PFSK-1 (cell line): ENCODE results near the gene TTC28.

ENCODE experiments used
- FOXP2 ChIP-seq: optimal IDR thresholded peaks from 2 replicates; pipeline ENCODE3; 2011; ENCODE audit warnings: borderline replicate concordance, control low read depth, inconsistent platforms; ENCODE audit not compliant: insufficient read depth; ENCODE audit errors: extremely low read length, extremely low read depth
- POLR2AphosphoS5 ChIP-seq: IDR thresholded peaks from 2 replicates; pipeline ENCODE4 v1.6.1; 2012; ENCODE audit warnings: low read depth, mild to moderate bottlenecking, control low read depth, low read length, moderate library complexity
- REST ChIP-seq, 2 experiments: IDR thresholded peaks; 2 replicates each; pipeline versions ENCODE4 v1.6.1 to v1.8.0; 2011 to 2012; ENCODE audit warnings: low read depth in 2 of 2, low read length in 2 of 2, control low read depth in 1 of 2, inconsistent platforms in 1 of 2, mild to moderate bottlenecking in 1 of 2, moderate library complexity in 1 of 2; ENCODE audit not compliant: insufficient read depth in 1 of 2
- SIN3A ChIP-seq: IDR thresholded peaks from 2 replicates; pipeline ENCODE4 v1.6.1; 2012; ENCODE audit warnings: mild to moderate bottlenecking, low read length, moderate library complexity, borderline replicate concordance; ENCODE audit not compliant: insufficient read depth
- TAF1 ChIP-seq: IDR thresholded peaks from 2 replicates; pipeline ENCODE4 v1.6.1; 2012; ENCODE audit warnings: low read length, control low read depth, borderline replicate concordance; ENCODE audit not compliant: insufficient read depth

Gene TTC28

DNA sequence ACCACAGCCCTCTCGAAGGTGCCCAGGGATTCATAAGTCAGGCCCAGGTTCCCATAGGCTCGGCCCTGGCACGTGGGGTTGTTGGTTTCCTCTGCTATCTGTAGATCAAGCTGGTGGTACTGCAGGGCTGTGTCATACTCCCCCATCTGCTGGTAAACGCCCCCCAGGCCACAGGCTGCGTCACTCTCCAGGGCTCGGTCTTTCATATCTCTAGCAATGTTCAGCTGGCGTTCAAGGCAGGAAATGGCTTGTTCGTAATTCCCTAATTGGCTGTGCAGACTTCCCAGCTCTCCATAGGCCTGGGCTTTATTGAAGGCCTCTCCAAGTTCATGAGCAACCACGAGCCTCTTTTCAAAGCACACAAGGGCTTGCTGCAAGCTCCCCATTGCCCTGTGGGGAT lies 574.2 kb downstream of the TTC28 start:
- peak; percentile 71 for TF ChIP-seq FOXP2
- no peak for TF ChIP-seq TAF1

DNA sequence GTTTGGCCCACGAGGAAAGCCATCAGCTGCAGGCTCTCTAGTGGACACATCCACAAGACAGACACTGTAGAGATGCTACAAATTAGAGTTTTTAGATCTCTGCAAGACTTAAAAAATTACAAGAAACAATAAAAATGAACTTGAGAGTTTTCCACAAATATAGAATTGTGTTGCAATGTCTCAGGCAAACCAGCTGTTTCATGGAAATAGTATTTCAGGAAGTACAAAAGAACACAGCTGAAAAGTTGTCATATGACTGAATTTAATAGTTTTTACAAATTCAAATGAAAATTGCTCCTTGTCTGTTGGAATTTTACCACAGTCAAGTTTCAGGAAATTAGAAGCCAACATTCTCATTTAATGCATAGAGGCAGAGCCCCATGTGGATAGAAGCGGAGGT lies 576.0 kb downstream of the TTC28 start:
- no peak for TF ChIP-seq TAF1
- no peak for TF ChIP-seq FOXP2
- TF ChIP-seq SIN3A, result no peak
- no peak for TF ChIP-seq POLR2AphosphoS5
- TF ChIP-seq REST (IDR thresholded peaks at IDR 0.05; ENCODE audit: insufficient read depth in 1 of 2, low read depth in 2 of 2, low read length in 2 of 2), result no peak

GRCh38 chr22:28102151-28102812 lies 577.4 kb downstream of the TTC28 start:
- TF ChIP-seq POLR2AphosphoS5, result no peak
- TF ChIP-seq TAF1, result no peak
- no peak for TF ChIP-seq FOXP2
- no peak for TF ChIP-seq SIN3A
- TF ChIP-seq REST (IDR thresholded peaks at IDR 0.05; ENCODE audit: insufficient read depth in 1 of 2, low read depth in 2 of 2, low read length in 2 of 2), result no peak

DNA sequence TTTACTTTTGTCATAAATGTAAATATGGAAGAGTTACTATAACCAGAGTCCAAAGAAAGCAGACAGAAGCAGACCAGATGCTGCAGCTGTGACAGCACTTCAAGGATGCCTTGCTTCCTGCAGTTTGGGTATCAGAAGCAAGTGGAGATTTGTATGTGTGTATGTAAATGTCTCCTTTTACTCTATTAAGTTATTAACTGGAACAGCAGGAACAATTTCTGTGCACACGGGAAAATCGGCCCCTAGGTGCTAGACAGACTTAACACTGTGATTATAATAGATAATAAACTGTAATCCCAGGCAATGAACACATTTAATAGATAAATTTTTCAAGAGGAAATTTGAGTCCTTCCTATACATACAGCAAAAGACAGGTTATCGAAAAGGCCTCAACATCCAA lies 582.0 kb downstream of the TTC28 start:
- no peak for TF ChIP-seq POLR2AphosphoS5
- no peak for TF ChIP-seq SIN3A

GRCh38 chr22:28096161-28096560 lies 583.5 kb downstream of the TTC28 start:
- TF ChIP-seq SIN3A (no peak), FOXP2 (no peak), TAF1 (no peak), REST (IDR thresholded peaks at IDR 0.05; ENCODE audit: insufficient read depth in 1 of 2, low read depth in 2 of 2, low read length in 2 of 2) (no peak), POLR2AphosphoS5 (no peak)

GRCh38 chr22:28095316-28096095 lies 584.1 kb downstream of the TTC28 start:
- TF ChIP-seq REST (IDR thresholded peaks at IDR 0.05; ENCODE audit: insufficient read depth in 1 of 2, low read depth in 2 of 2, low read length in 2 of 2) (no peak), TAF1 (no peak), SIN3A (no peak), FOXP2 (no peak), POLR2AphosphoS5 (no peak)
